Retinal pigment epithelial cell (primary cell): ENCODE measurements around the gene TAGLN2.

Source experiments
- DNase-seq: peaks from one replicate; pipeline ENCODE4 v3.0.0-alpha.2; 2010; ENCODE audit warnings: low read depth
- H3K4me3 ChIP-seq: 2 replicates; pipeline ENCODE4 v1.5.1; 2011; ENCODE audit warnings: mild to moderate bottlenecking, low read length, control low read depth, moderate library complexity
- TF ChIP-seq, protein P1 (sequence below): conservative IDR thresholded peaks from 2 replicates; pipeline ENCODE4 v1.5.1; 2011; ENCODE audit warnings: low read depth, low read length, control low read depth, inconsistent platforms

The TAGLN2 gene

GRCh38 chr1:159957824-159958268 is 32.5 kb upstream of the TAGLN2 start:
- TF ChIP-seq, protein P1, sequence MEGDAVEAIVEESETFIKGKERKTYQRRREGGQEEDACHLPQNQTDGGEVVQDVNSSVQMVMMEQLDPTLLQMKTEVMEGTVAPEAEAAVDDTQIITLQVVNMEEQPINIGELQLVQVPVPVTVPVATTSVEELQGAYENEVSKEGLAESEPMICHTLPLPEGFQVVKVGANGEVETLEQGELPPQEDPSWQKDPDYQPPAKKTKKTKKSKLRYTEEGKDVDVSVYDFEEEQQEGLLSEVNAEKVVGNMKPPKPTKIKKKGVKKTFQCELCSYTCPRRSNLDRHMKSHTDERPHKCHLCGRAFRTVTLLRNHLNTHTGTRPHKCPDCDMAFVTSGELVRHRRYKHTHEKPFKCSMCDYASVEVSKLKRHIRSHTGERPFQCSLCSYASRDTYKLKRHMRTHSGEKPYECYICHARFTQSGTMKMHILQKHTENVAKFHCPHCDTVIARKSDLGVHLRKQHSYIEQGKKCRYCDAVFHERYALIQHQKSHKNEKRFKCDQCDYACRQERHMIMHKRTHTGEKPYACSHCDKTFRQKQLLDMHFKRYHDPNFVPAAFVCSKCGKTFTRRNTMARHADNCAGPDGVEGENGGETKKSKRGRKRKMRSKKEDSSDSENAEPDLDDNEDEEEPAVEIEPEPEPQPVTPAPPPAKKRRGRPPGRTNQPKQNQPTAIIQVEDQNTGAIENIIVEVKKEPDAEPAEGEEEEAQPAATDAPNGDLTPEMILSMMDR, result no peak
- H3K4me3 ChIP-seq, result no peak overlapping the region
- DNase-seq, result no peak

DNA sequence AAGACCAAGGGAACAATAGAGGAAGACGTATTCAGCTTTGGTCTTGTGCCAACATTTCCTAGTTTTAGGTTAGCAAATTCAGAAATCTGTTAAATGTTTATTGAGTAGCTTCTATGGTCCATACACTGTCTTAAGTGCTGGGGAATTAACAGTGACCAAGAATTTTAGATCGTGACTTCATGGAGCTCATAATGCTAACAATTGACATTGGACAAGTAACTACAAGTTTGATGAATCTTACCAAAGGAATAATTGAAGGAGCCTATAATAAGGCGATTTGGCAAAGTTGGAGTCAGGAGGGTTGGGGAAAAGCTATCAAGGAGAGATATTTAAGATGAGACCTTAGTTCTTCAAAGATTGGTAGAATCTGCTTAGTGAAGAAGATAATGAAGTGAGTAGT is 30.1 kb upstream of the TAGLN2 start:
- no peak overlapping the region for H3K4me3 ChIP-seq
- no peak for DNase-seq
- TF ChIP-seq, protein P1, result no peak

- H3K4me3 ChIP-seq, result no peak within 1 kb of the TSS
- no peak for DNase-seq
- TF ChIP-seq, protein P1, result no peak
Measured at GRCh38 chr1:159953536-159954515, 28.5 kb upstream of the TAGLN2 start, which contains the start of gene SLAMF9. SLAMF9 (minus strand) TSS chr1:159954237; CDS start chr1:159954137, 100 bp downstream.

- no peak overlapping the region for H3K4me3 ChIP-seq
- TF ChIP-seq, protein P1, result no peak
- no peak for DNase-seq
Measured at GRCh38 chr1:159952932-159953331, 27.6 kb upstream of the TAGLN2 start.

GRCh38 chr1:159951551-159951950 is 26.2 kb upstream of the TAGLN2 start:
- TF ChIP-seq, protein P1, result no peak
- H3K4me3 ChIP-seq, result no peak overlapping the region
- DNase-seq, result no peak

DNA sequence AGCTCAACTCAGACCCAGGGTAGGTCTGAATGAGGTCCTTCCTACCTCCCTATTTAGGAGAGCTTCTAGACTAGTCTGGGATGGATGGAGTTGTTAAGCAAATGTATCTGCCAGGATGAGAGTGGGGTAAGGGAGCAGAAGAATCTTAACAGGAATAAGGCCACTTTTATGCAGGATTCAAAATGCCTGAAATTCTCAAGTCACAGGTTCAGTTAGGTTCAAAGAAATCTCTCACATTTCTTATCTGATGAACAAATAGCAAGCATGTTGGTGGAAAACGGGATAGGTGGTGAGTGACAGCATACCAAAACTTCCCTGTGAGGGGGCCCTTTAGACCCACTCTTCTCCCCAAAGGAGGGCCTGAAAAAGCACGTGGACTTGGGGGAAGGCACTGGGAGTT is 25.7 kb upstream of the TAGLN2 start:
- TF ChIP-seq, protein P1, result no peak
- no peak for DNase-seq
- no peak overlapping the region for H3K4me3 ChIP-seq

- TF ChIP-seq, protein P1, result no peak
- no peak for DNase-seq
Measured at GRCh38 chr1:159949981-159950381, 24.7 kb upstream of the TAGLN2 start.

More at GRCh38 chr1:159949981-159950381, 24.7 kb upstream of the TAGLN2 start:
- no peak overlapping the region for H3K4me3 ChIP-seq
